DOHH2 (cell line): Measurements from ENCODE around the gene SP7.

Experiments used
- H3F3A ChIP-seq: fragments of 200-600 bp; sonication (generic), shearing (Covaris generic); 2 replicates; pipeline ENCODE4 v1.6.0; 2016; ENCODE audit warnings: antibody characterized with exemption, mild to moderate bottlenecking; ENCODE audit not compliant: control insufficient read depth, insufficient read depth
- H3K27ac ChIP-seq: fragments of 200-600 bp; sonication (generic); 2 replicates; pipeline ENCODE4 v1.5.1; 2014; ENCODE audit warnings: low read depth, mild to moderate bottlenecking, low read length, moderate library complexity
- H3K27me3 ChIP-seq: fragments of 200-600 bp; sonication (generic); 2 replicates; pipeline ENCODE4 v1.6.1; 2014; ENCODE audit warnings: mild to moderate bottlenecking, low read length, mixed read lengths; ENCODE audit not compliant: control insufficient read depth
- H3K36me3 ChIP-seq: fragments of 200-600 bp; sonication (generic); 2 replicates; pipeline ENCODE4 v1.6.1; 2014; ENCODE audit warnings: mild to moderate bottlenecking, low read length, moderate library complexity, mixed read lengths; ENCODE audit not compliant: control insufficient read depth
- H3K4me1 ChIP-seq: fragments of 200-600 bp; sonication (generic); 2 replicates; pipeline ENCODE4 v1.6.1; 2014; ENCODE audit warnings: mild to moderate bottlenecking, low read length, mixed read lengths; ENCODE audit not compliant: control insufficient read depth
- H3K4me2 ChIP-seq: fragments of 200-600 bp; sonication (generic); 2 replicates; pipeline ENCODE4 v1.6.0; 2014; ENCODE audit warnings: mild to moderate bottlenecking, low read length, moderate library complexity
- H3K4me3 ChIP-seq: fragments of 200-600 bp; sonication (generic); 2 replicates; pipeline ENCODE4 v1.5.1; 2014; ENCODE audit warnings: mild to moderate bottlenecking, low read length, mixed read lengths
- H3K79me2 ChIP-seq: fragments of 200-600 bp; sonication (generic); 2 replicates; pipeline ENCODE4 v1.6.1; 2014; ENCODE audit warnings: mild to moderate bottlenecking, low read length, mixed read lengths; ENCODE audit not compliant: control insufficient read depth
- H3K9me2 ChIP-seq: fragments of 200-600 bp; sonication (generic); replicated peaks from 2 replicates; pipeline ENCODE4 v1.6.1; 2014; ENCODE audit warnings: mild to moderate bottlenecking, low read length, mixed read lengths; ENCODE audit not compliant: control insufficient read depth
- H3K9me3 ChIP-seq: fragments of 200-600 bp; sonication (generic); 2 replicates; pipeline ENCODE4 v1.6.1; 2014; ENCODE audit warnings: antibody characterized with exemption, low read length, mixed read lengths; ENCODE audit not compliant: control insufficient read depth, insufficient read depth
- H4K20me1 ChIP-seq: fragments of 200-600 bp; sonication (generic); 2 replicates; pipeline ENCODE4 v1.6.0; 2014; ENCODE audit warnings: low read depth, mild to moderate bottlenecking, antibody characterized with exemption, low read length, moderate library complexity; ENCODE audit not compliant: control insufficient read depth, insufficient read depth
- CTCF ChIP-seq: fragments of 200-600 bp; sonication (generic); IDR thresholded peaks from one replicate; pipeline ENCODE4 v1.5.1; 2014; ENCODE audit warnings: antibody characterized with exemption, mild to moderate bottlenecking, low read depth, low read length; ENCODE audit not compliant: poor library complexity, severe bottlenecking
- EZH2phosphoT487 ChIP-seq: fragments of 200-600 bp; sonication (generic); IDR thresholded peaks from 2 replicates; pipeline ENCODE4 v1.6.1; 2017; ENCODE audit warnings: borderline replicate concordance, mild to moderate bottlenecking, antibody characterized with exemption, low read length, moderate library complexity, mixed read lengths

Gene SP7

GRCh38 chr12:53330671-53331070 lies 5.5 kb downstream of the SP7 start:
- no peaks in the 10 kb centered on the region for H3K9me3 ChIP-seq
- no peak overlapping the region for H3K4me2 ChIP-seq
- H3K4me3 ChIP-seq: no peak overlapping the region
- no peaks in the 10 kb centered on the region for H3K36me3 ChIP-seq
- H3F3A ChIP-seq: peaks cover 4% of the 10 kb centered on the region; the same call in 1 of the 2 replicates
- H3K27me3 ChIP-seq: peaks cover 7% of the 10 kb centered on the region; the same call in 1 of the 2 replicates
- H3K79me2 ChIP-seq: no peaks in the 10 kb centered on the region
- no peaks in the 10 kb centered on the region for H4K20me1 ChIP-seq
- no peak for TF ChIP-seq CTCF
- TF ChIP-seq EZH2phosphoT487: no peak
- H3K4me1 ChIP-seq: peaks cover 12% of the 10 kb centered on the region
- H3K9me2 ChIP-seq: no peaks in the 10 kb centered on the region
- H3K27ac ChIP-seq: no peak overlapping the region

- Histone ChIP-seq H3K4me3 (no peak overlapping the region), H3K27ac (no peak overlapping the region), H3F3A (peaks cover 14% of the 10 kb centered on the region), H3K4me1 (peaks cover 25% of the 10 kb centered on the region), H3K9me3 (no peaks in the 10 kb centered on the region), H4K20me1 (no peaks in the 10 kb centered on the region), H3K36me3 (no peaks in the 10 kb centered on the region), H3K9me2 (no peaks in the 10 kb centered on the region), H3K4me2 (no peak overlapping the region), H3K27me3 (peaks cover 7% of the 10 kb centered on the region; the same call in 1 of the 2 replicates), H3K79me2 (no peaks in the 10 kb centered on the region)
- TF ChIP-seq EZH2phosphoT487 (no peak), CTCF (no peak)
Observed at GRCh38 chr12:53328043-53328435, 8.1 kb downstream of the SP7 start.

GRCh38 chr12:53327435-53328042 lies 8.6 kb downstream of the SP7 start:
- H3K9me2 ChIP-seq: no peaks in the 10 kb centered on the region
- H4K20me1 ChIP-seq: no peaks in the 10 kb centered on the region
- H3K4me1 ChIP-seq: peaks cover 25% of the 10 kb centered on the region
- H3K79me2 ChIP-seq: no peaks in the 10 kb centered on the region
- H3K9me3 ChIP-seq: no peaks in the 10 kb centered on the region
- H3K27ac ChIP-seq: no peak overlapping the region
- peak; percentile 67 for TF ChIP-seq CTCF
- TF ChIP-seq EZH2phosphoT487: no peak
- no peak overlapping the region for H3K4me3 ChIP-seq
- H3F3A ChIP-seq: peaks cover 14% of the 10 kb centered on the region
- H3K27me3 ChIP-seq: peaks cover 7% of the 10 kb centered on the region; the same call in 1 of the 2 replicates
- H3K36me3 ChIP-seq: no peaks in the 10 kb centered on the region
- no peak overlapping the region for H3K4me2 ChIP-seq
